Hematopoietic multipotent progenitor cell treated with erythropoietin and hydrocortisone succinate and interleukin-3 and kit ligand, for 4 days (in vitro differentiated cells): Measurements from ENCODE around the gene DNAH2.

Experiments used
- DNase-seq: peaks from one replicate; pipeline ENCODE4 v3.0.0-alpha.2; 2015

DNAH2 gene

GRCh38 chr17:7823581-7824001 is 106.0 kb downstream of the DNAH2 start:
- no peak for DNase-seq

GRCh38 chr17:7824021-7824924 is 106.7 kb downstream of the DNAH2 start:
- no peak for DNase-seq

GRCh38 chr17:7825206-7825990 is 107.9 kb downstream of the DNAH2 start:
- DNase-seq: peak; percentile 59

DNA sequence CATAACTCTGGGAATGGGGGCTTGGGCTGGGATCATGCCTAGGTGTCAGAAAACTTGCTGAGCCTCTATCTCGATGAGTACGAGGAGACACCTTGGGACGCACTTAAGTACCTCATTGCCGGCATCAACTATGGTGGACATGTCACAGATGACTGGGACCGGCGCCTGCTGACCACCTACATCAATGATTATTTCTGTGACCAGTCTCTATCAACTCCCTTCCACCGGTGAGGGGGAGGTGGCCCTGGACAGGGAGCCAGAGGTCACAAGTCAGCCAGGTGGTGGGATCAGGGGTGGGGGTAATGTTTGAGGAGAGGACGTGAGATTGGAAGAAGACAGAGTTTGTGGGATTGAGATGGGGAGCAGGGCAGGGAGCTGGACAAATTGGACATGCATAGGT is 113.1 kb downstream of the DNAH2 start:
- no peak for DNase-seq

DNA sequence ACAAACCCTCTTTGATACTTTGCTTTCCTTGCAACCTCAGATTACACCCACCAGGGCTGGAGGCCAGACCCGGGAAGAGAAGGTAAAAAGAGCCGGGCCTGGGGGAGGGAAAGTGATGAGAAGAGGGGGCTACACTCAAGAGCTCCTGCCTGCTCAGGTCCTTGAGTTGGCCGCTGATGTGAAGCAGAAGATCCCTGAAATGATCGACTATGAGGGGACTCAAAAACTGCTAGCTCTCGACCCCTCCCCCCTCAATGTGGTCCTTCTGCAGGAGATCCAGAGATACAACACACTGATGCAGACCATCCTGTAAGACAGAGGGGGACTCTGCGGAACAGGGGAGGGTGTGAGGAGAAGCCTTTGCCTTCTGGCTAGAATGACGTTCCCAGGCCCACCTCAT is 113.7 kb downstream of the DNAH2 start:
- no peak for DNase-seq

DNA sequence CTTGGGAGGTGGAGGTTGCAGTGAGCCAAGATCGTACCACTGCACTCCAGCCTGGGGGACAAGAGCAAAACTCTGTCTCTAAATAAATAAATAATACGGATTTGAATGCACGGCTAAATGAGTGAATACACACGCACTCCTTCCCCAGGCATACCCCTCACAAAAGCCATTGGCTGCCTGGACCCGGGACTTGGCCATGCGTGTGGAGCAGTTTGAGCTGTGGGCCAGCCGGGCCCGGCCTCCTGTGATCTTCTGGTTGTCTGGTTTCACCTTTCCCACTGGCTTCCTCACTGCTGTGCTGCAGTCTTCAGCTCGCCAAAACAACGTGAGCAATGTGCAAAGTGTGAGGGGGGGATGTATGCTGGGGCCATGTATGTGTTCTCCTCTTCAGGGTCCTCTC is 114.9 kb downstream of the DNAH2 start:
- no peak for DNase-seq

GRCh38 chr17:7833011-7833794 is 115.7 kb downstream of the DNAH2 start:
- no peak for DNase-seq

DNA sequence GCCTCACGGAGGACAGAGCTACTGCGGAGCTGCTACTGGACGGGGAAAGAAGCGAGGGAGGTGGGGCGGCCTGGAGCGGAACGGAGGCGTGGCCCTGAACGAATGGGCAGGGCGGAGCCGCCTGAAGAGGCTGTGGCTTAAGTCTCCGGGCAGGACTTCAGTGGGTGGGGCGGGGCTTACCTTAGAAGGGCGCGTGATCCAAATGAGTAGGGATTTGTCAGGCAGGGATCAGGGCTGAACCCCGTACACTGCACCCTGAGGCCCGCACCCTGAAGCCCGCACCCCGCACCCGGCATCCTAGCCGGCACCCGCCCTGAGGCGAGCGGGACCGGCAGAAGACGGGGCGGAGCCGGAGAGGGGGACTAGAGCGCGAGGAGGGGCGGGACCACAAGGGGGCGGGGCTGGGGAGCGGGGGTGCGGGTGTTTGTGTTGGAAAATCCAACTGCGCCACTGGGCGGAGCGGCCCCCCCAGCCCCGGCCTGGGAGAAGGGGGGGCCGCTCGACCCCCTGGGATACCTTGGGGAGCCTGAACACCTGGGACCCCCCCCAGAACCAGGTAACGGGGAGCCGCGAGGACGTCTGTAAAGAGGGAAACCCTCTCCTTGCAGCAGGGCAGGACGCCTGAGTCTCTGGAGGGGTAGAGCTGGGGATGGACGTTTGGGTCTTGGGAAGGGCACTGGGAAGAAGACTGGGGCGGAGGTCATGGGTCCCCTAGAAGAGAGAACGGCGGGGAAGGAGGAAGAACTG is 116.4 kb downstream of the DNAH2 start, which contains the start of gene KDM6B:
TSS of gene KDM6B (plus strand) at position 423 of the 747 bp plus-strand sequence. CDS start 11,338 bp downstream, outside the sequence.
- peak; percentile 97 for DNase-seq

DNA sequence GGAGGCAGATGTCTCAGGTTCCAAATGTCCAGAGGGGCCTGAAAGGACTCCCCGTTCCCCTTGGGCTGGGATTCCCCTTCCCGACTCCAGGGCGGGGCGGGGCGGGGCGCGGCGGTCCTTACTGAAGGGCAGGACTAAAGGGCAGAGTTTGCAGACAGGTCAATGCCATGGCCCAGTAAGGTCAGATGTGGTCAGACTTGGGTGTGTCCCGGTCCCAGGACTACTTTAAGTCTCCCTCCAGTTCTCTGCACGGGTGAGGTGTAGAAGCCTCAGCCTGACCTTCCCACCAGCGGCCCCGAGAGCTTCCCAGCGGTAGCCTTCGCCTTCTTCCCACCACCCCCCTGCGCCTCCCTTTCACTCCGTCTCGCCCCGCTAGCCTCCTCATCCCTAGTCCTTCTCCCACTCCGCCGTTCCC is 117.0 kb downstream of the DNAH2 start:
- no peak for DNase-seq

DNA sequence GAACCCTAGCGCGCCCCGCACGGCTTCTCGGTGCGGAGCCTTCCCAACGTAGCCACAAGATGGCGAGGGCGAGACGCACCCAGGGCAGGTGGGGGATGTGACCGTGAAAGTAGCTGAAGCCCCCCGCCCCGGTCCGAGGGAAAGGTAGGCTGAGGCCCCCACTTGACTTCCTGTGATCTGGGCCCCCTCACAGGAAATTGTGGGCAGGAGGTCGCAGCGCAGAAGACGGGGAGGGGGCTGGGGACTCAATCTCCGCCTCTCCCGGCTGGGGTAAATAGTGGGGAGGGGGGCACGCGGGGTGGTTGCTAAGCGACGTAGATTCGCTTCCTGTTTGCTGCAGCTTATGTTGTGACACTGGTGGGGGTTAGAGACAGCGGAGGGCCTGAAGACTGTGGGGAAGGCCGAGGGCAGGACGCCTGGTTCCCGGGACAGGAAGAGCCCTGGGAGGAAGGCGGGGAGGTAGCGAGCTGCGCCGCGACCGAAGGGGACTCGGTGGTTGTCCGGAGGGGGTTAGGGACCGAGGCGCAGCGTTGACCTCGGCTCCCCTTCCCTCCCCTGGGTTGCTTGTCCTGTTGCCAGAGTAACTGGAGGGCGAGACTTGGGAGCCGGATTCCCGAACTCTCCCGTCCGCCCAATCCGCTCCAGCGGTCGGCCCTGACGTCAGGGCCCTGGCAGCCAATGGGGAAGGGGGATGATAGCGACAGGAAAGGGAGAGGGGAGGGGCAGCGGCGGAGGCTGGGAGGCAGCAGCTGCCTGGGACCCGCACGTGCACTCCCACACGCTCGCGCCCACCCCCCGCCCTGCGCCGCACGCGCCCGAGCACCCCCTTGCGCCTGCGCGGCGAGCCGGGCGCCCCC is 117.6 kb downstream of the DNAH2 start:
- DNase-seq: peak; percentile 99

GRCh38 chr17:7835814-7836595 is 118.5 kb downstream of the DNAH2 start:
- DNase-seq: no peak

DNA sequence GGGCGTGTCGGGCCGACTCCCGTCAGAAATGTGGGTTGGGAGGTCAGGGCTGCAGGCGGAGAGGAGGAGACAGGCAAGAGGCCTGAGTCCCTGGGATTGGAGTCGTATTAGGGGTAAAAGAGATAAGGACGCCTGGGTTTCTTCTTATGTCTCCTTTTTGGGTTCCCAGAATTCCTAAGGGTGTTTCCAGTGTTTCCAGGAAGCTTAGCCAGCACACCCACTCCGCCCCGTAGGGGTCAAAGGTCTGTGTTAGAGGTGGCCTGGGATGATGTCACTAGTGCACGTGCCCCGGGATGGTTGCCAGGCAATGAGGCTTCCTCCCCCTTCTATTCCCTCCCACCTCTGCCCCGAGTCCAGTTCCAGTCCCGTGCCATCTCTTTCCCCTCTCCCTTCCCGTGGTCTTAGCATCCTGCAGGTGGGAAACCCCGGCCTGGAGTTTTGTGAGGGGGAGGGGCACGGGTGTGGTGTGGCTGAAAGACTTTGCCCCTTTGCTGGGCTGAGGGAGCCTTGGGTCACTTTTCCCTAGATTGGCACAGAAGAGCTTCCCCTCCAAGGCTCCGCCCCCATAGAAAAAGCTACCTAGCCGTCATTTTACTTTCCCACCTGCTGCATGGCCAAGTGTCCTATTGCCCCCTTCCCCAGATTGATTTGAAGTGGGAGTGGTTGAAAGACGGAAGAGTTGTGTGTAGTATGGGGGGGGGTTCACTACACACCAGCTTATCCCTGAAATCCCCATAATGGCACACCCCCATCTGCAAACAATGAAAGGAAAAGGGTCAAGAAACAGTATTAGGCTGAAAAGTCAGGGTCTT is 119.3 kb downstream of the DNAH2 start:
- peak; percentile 98 for DNase-seq

DNA sequence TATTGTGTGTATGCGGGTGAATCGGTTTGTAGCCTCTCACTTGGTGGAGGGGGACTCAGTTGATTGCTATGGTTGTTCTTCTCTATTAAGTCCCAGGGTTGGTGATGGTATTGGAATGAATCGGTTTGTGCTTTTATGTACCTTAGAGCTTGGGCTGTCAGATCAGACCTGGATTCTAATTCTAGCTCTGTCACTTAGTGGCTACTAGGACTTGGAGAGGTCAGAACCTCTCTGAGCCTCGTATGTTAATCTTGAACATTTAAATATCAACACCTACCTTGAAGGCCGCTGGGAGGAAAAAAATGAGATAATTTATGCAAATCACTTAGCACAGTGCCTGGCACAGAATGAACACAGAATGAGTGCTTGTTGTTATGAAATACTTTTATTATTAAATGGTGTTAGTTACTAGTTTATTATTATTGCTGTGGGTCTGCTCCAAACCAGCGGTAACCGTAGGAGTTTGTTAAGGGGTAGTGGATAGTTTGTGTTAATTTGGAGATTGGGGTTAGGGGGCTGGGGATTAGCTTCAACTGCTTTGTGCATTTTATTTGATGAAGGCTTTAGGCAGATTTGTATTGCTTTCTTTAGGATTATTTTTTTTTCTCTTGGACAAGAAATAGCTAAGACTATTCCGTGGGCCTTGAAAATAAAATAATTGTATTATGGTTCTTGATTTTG is 120.0 kb downstream of the DNAH2 start:
- DNase-seq: peak; percentile 54

- peak; percentile 94 for DNase-seq
These were observed 120.8 kb downstream of the DNAH2 start for GRCh38 chr17:7838090-7839075.

DNA sequence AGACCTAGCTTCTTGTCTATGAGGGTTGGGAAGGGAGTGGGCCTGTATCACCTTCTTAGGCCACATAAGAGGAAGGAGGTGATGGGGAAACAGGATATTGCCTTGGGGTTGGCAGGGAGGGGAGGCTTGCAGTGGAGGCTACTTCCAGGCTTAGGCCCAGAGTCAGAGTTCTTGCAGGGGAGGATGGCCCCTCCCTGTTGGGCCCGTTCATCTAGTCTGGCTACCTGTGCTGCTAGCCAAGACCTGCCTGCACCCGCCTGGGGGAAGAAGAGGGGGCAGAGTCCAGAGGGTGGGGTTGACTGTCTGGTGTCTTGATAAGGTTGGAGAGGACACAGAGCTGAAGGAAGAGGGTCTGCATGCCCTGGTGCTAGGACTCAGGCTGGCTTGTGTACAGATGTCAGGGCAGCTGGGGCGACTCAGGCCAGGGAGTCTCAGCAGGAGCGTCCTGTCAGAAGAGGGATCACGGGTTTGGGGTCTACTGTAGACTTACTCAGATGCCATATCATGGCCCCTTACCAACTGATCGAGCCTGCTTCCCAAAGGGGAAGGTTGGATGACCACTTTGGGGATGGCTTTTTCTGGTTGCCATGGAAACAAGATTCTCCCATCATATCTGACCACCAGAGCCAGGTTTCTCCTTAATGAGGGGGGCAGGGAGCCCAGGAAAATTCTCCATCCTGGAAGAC is 121.8 kb downstream of the DNAH2 start:
- peak; percentile 74 for DNase-seq

GRCh38 chr17:7839876-7840261 is 122.3 kb downstream of the DNAH2 start:
- DNase-seq: peak; percentile 84

GRCh38 chr17:7840441-7840840 is 122.9 kb downstream of the DNAH2 start:
- no peak for DNase-seq
